ENCODE measurements around the gene FN3K. TPM values are rescaled to one million over a fixed set of nuclear protein-coding genes. Genes with fewer than 3 reads are reported as not detected.

The FN3K gene
- total and polyA plus RNA-seq, 2 of the 13 experiments (the other 11 are each of a cell fraction or from before 2014, with no cell fraction given) = 3.5 to 12.2 TPM

GRCh38 chr17:82752371-82753200 is 17.2 kb downstream of the FN3K start (continued):
- TF ChIP-seq CENPBD1 (CRISPR knock-in tag; IDR thresholded peaks at IDR 0.05; ENCODE audit: borderline replicate concordance, low read depth) = no peak
- no peak for TF ChIP-seq ELF3 (CRISPR knock-in tag; IDR thresholded peaks at IDR 0.05)
- TF ChIP-seq HIC2 (CRISPR knock-in tag; IDR thresholded peaks at IDR 0.05; ENCODE audit: low read depth) = no peak
- no peak for TF ChIP-seq ZBTB38 (CRISPR knock-in tag; IDR thresholded peaks at IDR 0.05)
- TF ChIP-seq ZMYM3 (CRISPR knock-in tag; IDR thresholded peaks at IDR 0.05) = no peak
- TF ChIP-seq RFXANK (CRISPR knock-in tag; IDR thresholded peaks at IDR 0.05) = no peak
- TF ChIP-seq CBX2 (IDR thresholded peaks at IDR 0.05; ENCODE audit: low read depth, low read length) = no peak
- TF ChIP-seq CBX2 (CRISPR knock-in tag; IDR thresholded peaks at IDR 0.05; ENCODE audit: low read depth) = 0 out of 2 replicates have a peak, but pooled peaks have one; percentile 12
- no peak for TF ChIP-seq ZEB1 (IDR thresholded peaks at IDR 0.05; ENCODE audit: insufficient replicate concordance, low read depth)
- TF ChIP-seq ZMYM2 (CRISPR knock-in tag; IDR thresholded peaks at IDR 0.05) = no peak
- no peak; the same call in 1 of the 2 replicates for TF ChIP-seq PAX8 (CRISPR knock-in tag; IDR thresholded peaks at IDR 0.05; ENCODE audit: borderline replicate concordance)
- TF ChIP-seq ZSCAN20 (CRISPR knock-in tag; IDR thresholded peaks at IDR 0.05; ENCODE audit: borderline replicate concordance) = 0 out of 2 replicates have a peak, but pooled peaks have one; percentile 57
- no peak for TF ChIP-seq REPIN1 (CRISPR knock-in tag; IDR thresholded peaks at IDR 0.05; ENCODE audit: borderline replicate concordance, low read depth)
- TF ChIP-seq ZNF296 (CRISPR knock-in tag; conservative IDR thresholded peaks at IDR 0.05) = 0 out of 2 replicates have a peak, but pooled peaks have one; percentile 56
- peak; percentile 39; the same call in 1 of the 2 replicates for TF ChIP-seq ZNF891 (CRISPR knock-in tag; IDR thresholded peaks at IDR 0.05)
- TF ChIP-seq SNAPC4 (CRISPR knock-in tag; IDR thresholded peaks at IDR 0.05) = no peak
- no peak for TF ChIP-seq GABPA (IDR thresholded peaks at IDR 0.05; ENCODE audit: low read depth, low read length)
- no peak for TF ChIP-seq GABPA (CRISPR knock-in tag; IDR thresholded peaks at IDR 0.05; ENCODE audit: low read depth)
- TF ChIP-seq PITX1 (CRISPR knock-in tag; IDR thresholded peaks at IDR 0.05) = no peak
- no peak for TF ChIP-seq PHF5A (CRISPR knock-in tag; IDR thresholded peaks at IDR 0.05; ENCODE audit: low read depth, unreplicated experiment)
- TF ChIP-seq ZFP1 (CRISPR knock-in tag; IDR thresholded peaks at IDR 0.05) = no peak
- TF ChIP-seq KDM4B (CRISPR knock-in tag; IDR thresholded peaks at IDR 0.05) = no peak
- TF ChIP-seq ZNF253 (CRISPR knock-in tag; IDR thresholded peaks at IDR 0.05; ENCODE audit: borderline replicate concordance) = no peak
- no peak for TF ChIP-seq SKI (IDR thresholded peaks at IDR 0.05; ENCODE audit: partially characterized antibody)
- no peak for TF ChIP-seq ZNF354B (CRISPR knock-in tag; IDR thresholded peaks at IDR 0.05)
